ENCODE measurements around the gene SLC9A8. TPM values are rescaled to one million over a fixed set of nuclear protein-coding genes. Genes with fewer than 3 reads are reported as not detected.

Gene SLC9A8
- total and polyA plus RNA-seq, 2 donors (not counting 1 experiment from before 2014, with no cell fraction given), result 17.8 to 29.7 TPM

DNA sequence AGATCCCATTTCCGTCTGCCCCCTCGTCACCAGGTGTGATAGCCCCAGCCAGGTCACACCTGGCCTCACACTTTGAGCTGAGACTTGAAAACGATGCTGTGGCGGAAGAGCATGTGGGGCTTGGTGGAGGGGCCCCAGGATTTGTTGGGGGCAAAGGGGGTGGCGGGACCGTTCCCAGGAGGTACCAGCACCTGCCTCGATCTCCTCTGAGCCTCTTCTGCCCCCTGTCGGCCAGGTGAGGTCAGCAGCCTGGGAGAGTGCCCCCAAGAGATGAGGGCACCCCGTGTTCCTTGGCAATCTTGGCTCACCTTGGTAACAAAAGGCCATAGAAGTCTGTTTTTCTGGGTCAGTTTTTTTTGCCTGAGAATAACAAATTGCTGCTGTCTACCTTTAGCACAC is 77.3 kb downstream of the SLC9A8 start:
- Mint-ChIP-seq H3K4me3 (no peak overlapping the region), H3K27me3 (no peaks in the 10 kb centered on the region), H3K9me3 (ENCODE audit: insufficient read depth) (no peaks in the 10 kb centered on the region), H3K27ac (no peak overlapping the region), H3K4me1 (peaks cover 15% of the 10 kb centered on the region)
- H3K9me3 ChIP-seq (ENCODE audit: control extremely low read depth in 1 of 3, control insufficient read depth in 2 of 3, insufficient read depth in 1 of 3, low read length in 2 of 3), result no peaks in the 10 kb centered on the region
- intact Hi-C loops (cut with micrococcal nuclease), result loop anchor here (5.0 kb wide), 1 partner anchor 503 kb away; no protein-coding TSS in a partner anchor
- DNase-seq (no peak), ATAC-seq (ENCODE audit: low read depth) (no peak)
- H3K27ac ChIP-seq (ENCODE audit: low read length in 2 of 2), result no peak overlapping the region
- POLR2A ChIA-PET, result interaction anchor here (0.6 kb wide), 1 partner anchor 284 kb away, joined by 11 read pairs; no protein-coding TSS in a partner anchor
- no peak overlapping the region for H3K4me2 ChIP-seq (replicated peaks; ENCODE audit: low read depth, low read length, poor library complexity, severe bottlenecking)
- H4K20me1 ChIP-seq (ENCODE audit: control insufficient read depth, insufficient read depth, low read length, poor library complexity, severe bottlenecking), result no peaks in the 10 kb centered on the region
- CTCF ChIA-PET, result interaction anchor here (1.4 to 2.0 kb wide), 3 partner anchors 10 to 279 kb away, joined by 4 to 5 read pairs (median 5); no protein-coding TSS in a partner anchor
- no peaks in the 10 kb centered on the region for H3K27me3 ChIP-seq (replicated peaks in 1 of 4; ENCODE audit: control extremely low read depth in 1 of 4, control insufficient read depth in 3 of 4, insufficient read depth in 4 of 4, low read length in 3 of 4)
- no peak for TF ChIP-seq EZH2 (IDR thresholded peaks at IDR 0.05; ENCODE audit: borderline replicate concordance, insufficient read depth, low read depth, low read length, poor library complexity, severe bottlenecking)
- TF ChIP-seq, protein P1, sequence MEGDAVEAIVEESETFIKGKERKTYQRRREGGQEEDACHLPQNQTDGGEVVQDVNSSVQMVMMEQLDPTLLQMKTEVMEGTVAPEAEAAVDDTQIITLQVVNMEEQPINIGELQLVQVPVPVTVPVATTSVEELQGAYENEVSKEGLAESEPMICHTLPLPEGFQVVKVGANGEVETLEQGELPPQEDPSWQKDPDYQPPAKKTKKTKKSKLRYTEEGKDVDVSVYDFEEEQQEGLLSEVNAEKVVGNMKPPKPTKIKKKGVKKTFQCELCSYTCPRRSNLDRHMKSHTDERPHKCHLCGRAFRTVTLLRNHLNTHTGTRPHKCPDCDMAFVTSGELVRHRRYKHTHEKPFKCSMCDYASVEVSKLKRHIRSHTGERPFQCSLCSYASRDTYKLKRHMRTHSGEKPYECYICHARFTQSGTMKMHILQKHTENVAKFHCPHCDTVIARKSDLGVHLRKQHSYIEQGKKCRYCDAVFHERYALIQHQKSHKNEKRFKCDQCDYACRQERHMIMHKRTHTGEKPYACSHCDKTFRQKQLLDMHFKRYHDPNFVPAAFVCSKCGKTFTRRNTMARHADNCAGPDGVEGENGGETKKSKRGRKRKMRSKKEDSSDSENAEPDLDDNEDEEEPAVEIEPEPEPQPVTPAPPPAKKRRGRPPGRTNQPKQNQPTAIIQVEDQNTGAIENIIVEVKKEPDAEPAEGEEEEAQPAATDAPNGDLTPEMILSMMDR (IDR thresholded peaks at IDR 0.05), result peak; percentile 23
- peaks cover 0 to 10% of the 10 kb centered on the region in 2 donors for H3K4me1 ChIP-seq (ENCODE audit: control insufficient read depth in 2 of 2, insufficient read depth in 2 of 2, low read length in 2 of 2)
- H2AFZ ChIP-seq (ENCODE audit: insufficient read depth, low read depth, low read length, poor library complexity, severe bottlenecking), result no peak overlapping the region
- peaks cover 0 to 38% of the 10 kb centered on the region in 2 experiments for H3K36me3 ChIP-seq (replicated peaks in 1 of 2; ENCODE audit: control extremely low read depth in 1 of 2, control insufficient read depth in 1 of 2, extremely low read depth in 1 of 2, insufficient read depth in 2 of 2, low read length in 1 of 2)
- H3K4me3 ChIP-seq (ENCODE audit: control extremely low read depth in 1 of 5, extremely low read depth in 1 of 5, insufficient read depth in 1 of 5, low read depth in 2 of 5, low read length in 4 of 5), result no peak overlapping the region
- no peaks in the 10 kb centered on the region for H3K79me2 ChIP-seq (ENCODE audit: control insufficient read depth, insufficient read depth, low read length)
- WGBS (ENCODE audit: insufficient coverage), result 70% methylated on average over 9 of the region's 9 CpGs
- no peak overlapping the region for H3K9ac ChIP-seq (ENCODE audit: low read length)

Measured in B cell (primary cell).